ENCODE results near the gene PANX2.

PANX2 gene

DNA sequence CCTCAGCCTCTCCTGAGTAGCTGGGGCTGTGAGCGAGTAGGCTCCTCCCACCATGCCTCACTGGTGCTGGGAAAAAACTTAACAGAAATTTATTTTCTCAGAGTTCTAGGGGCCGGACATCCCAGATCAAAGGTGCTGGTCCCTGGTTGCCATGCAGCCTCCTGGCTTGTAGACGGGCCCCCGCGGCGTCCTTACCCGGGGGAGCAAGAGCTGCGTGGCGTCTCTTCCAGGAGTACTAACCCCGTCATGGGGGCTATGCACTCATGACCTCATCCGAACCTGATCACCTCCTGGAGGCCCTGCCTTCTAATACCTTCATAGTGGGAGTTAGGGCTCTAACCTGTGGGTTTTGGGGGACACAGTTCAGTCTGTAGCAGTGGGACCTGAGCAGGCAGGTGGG, 17.8 kb downstream of the PANX2 start:
- H2AK5ac ChIP-seq (ENCODE audit: low read length, severe bottlenecking), result no peak overlapping the region
- H4K91ac ChIP-seq (ENCODE audit: low read length), result no peak overlapping the region
- no peak overlapping the region for H2BK120ac ChIP-seq (ENCODE audit: low read depth, low read length)
- H3K4me3 ChIP-seq (ENCODE audit: insufficient read depth in 1 of 2, low read depth in 1 of 2, low read length in 2 of 2), result no peak overlapping the region
- 99% methylated on average over 11 of the region's 11 CpGs for WGBS
- H3K27me3 ChIP-seq (ENCODE audit: control insufficient read depth in 1 of 2, insufficient read depth in 1 of 2, low read length in 2 of 2), result no peaks in the 10 kb centered on the region
- H3K4me1 ChIP-seq (ENCODE audit: control insufficient read depth, insufficient read depth, low read depth, low read length), result peaks cover 62% of the 10 kb centered on the region
- no peak overlapping the region for H2AFZ ChIP-seq (ENCODE audit: low read depth, low read length)
- no peak overlapping the region for H4K8ac ChIP-seq (ENCODE audit: low read length)
- no peak overlapping the region for H3K27ac ChIP-seq (ENCODE audit: low read length, poor library complexity, severe bottlenecking)
- DNase-seq, result no peak
- H3K4ac ChIP-seq (ENCODE audit: low read depth in 1 of 2, low read length in 2 of 2), result no peak overlapping the region
- no peak overlapping the region for H2BK5ac ChIP-seq (ENCODE audit: low read depth, low read length, poor library complexity, severe bottlenecking)
- H3K18ac ChIP-seq (ENCODE audit: low read depth in 1 of 2, low read length in 2 of 2), result no peak overlapping the region
- no peak overlapping the region for H3K23ac ChIP-seq (ENCODE audit: low read length in 2 of 2)
- H3K79me1 ChIP-seq (replicated peaks; ENCODE audit: low read length, poor library complexity, severe bottlenecking), result peaks cover 25% of the 10 kb centered on the region
- H2BK15ac ChIP-seq (ENCODE audit: low read depth, poor library complexity, severe bottlenecking), result no peak overlapping the region
- H3K9ac ChIP-seq (ENCODE audit: low read length), result no peak overlapping the region
- no peak overlapping the region for H2BK12ac ChIP-seq (ENCODE audit: low read length in 2 of 2)
- peaks cover 4 to 27% of the 10 kb centered on the region in 2 experiments for H3K36me3 ChIP-seq (ENCODE audit: control insufficient read depth in 1 of 2, insufficient read depth in 2 of 2, low read depth in 1 of 2, low read length in 2 of 2)
- H3K9me3 ChIP-seq (ENCODE audit: control insufficient read depth, low read length), result no peaks in the 10 kb centered on the region
- no peak overlapping the region for H3K4me2 ChIP-seq (ENCODE audit: low read length, poor library complexity, severe bottlenecking)
- H3K14ac ChIP-seq (ENCODE audit: low read length in 2 of 2), result no peak overlapping the region

DNA sequence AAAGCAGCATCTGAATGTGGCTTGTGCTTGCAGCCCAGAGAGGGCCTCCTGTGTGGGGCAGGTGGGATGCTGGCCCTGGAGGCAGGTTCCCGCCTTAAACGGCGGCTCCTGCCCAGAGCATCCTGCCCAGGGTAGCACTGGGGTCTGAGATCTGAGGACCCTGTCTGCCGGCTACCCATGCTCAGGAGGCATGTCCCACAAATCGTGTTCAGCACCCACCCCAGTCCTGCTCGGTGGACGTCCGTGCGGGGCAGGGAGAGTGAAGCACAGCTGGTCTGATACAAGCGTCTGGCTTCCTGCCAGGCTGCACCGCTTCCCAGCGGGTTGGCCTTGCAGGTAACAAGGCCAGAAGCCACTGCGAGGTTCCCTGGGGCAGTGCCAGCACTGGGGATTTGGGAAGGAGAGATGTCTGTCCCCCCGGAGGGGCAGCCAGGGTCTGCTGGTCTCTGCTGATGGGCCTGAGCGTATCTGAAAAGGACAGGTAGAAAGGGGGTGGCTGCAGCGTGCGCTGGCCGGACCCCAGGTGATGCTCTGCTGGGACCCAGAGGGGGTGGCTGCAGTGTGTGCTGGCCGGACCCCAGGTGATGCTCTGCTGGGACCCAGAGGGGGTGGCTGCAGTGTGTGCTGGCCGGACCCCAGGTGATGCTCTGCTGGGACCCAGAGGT, 18.8 kb downstream of the PANX2 start:
- H3K4ac ChIP-seq (ENCODE audit: low read depth in 1 of 2, low read length in 2 of 2), result no peak overlapping the region
- H3K18ac ChIP-seq (ENCODE audit: low read depth in 1 of 2, low read length in 2 of 2), result peak overlapping the region in 1 of 2 experiments; percentile 97
- peaks cover 11 to 37% of the 10 kb centered on the region in 2 experiments for H3K36me3 ChIP-seq (ENCODE audit: control insufficient read depth in 1 of 2, insufficient read depth in 2 of 2, low read depth in 1 of 2, low read length in 2 of 2)
- H2AFZ ChIP-seq (ENCODE audit: low read depth, low read length), result no peak overlapping the region
- H3K27ac ChIP-seq (ENCODE audit: low read length, poor library complexity, severe bottlenecking), result no peak overlapping the region
- no peak overlapping the region for H3K4me2 ChIP-seq (ENCODE audit: low read length, poor library complexity, severe bottlenecking)
- H2BK120ac ChIP-seq (ENCODE audit: low read depth, low read length), result no peak overlapping the region
- peaks cover 59% of the 10 kb centered on the region for H3K4me1 ChIP-seq (ENCODE audit: control insufficient read depth, insufficient read depth, low read depth, low read length)
- H3K23ac ChIP-seq (ENCODE audit: low read length in 2 of 2), result no peak overlapping the region
- no peak overlapping the region for H3K9ac ChIP-seq (ENCODE audit: low read length)
- no peaks in the 10 kb centered on the region for H3K9me3 ChIP-seq (ENCODE audit: control insufficient read depth, low read length)
- no peaks in the 10 kb centered on the region for H3K27me3 ChIP-seq (ENCODE audit: control insufficient read depth in 1 of 2, insufficient read depth in 1 of 2, low read length in 2 of 2)
- WGBS, result 96% methylated on average over 19 of the region's 20 CpGs
- peak overlapping the region; percentile 19 for H4K91ac ChIP-seq (ENCODE audit: low read length)
- H2BK12ac ChIP-seq (ENCODE audit: low read length in 2 of 2), result no peak overlapping the region
- no peak overlapping the region for H2BK5ac ChIP-seq (ENCODE audit: low read depth, low read length, poor library complexity, severe bottlenecking)
- H2AK5ac ChIP-seq (ENCODE audit: low read length, severe bottlenecking), result no peak overlapping the region
- peaks cover 34% of the 10 kb centered on the region for H3K79me1 ChIP-seq (replicated peaks; ENCODE audit: low read length, poor library complexity, severe bottlenecking)
- H3K14ac ChIP-seq (ENCODE audit: low read length in 2 of 2), result no peak overlapping the region
- DNase-seq, result no peak
- no peak overlapping the region for H4K8ac ChIP-seq (ENCODE audit: low read length)
- H2BK15ac ChIP-seq (ENCODE audit: low read depth, poor library complexity, severe bottlenecking), result no peak overlapping the region
- H3K4me3 ChIP-seq (ENCODE audit: insufficient read depth in 1 of 2, low read depth in 1 of 2, low read length in 2 of 2), result no peak overlapping the region

DNA sequence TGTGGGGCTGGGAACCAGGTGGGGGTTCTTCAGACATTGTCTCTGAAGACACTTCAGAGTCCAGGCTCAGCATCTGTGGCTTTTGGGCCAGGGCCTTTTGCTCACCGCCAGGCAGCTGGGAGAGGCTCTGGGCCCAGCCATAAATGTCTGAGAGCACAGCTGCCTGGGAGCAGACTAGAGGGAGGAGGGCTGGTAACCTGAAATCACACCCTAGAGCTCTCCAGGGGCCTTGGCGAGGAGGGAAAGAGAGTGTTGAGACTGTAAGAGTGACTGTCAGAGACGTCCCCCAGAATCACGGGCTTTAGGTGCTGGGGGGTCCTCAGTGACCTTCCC, 19.3 kb downstream of the PANX2 start:
- DNase-seq, result no peak
- Histone ChIP-seq H3K9ac (ENCODE audit: low read length) (peak overlapping the region; percentile 78), H2AK5ac (ENCODE audit: low read length, severe bottlenecking) (no peak overlapping the region), H3K4me1 (ENCODE audit: control insufficient read depth, insufficient read depth, low read depth, low read length) (peaks cover 55% of the 10 kb centered on the region), H3K14ac (ENCODE audit: low read length in 2 of 2) (peak overlapping the region in 1 of 2 experiments; percentile 37), H3K27ac (ENCODE audit: low read length, poor library complexity, severe bottlenecking) (peak overlapping the region; percentile 90), H2AFZ (ENCODE audit: low read depth, low read length) (no peak overlapping the region), H2BK120ac (ENCODE audit: low read depth, low read length) (peak overlapping the region; percentile 80), H4K8ac (ENCODE audit: low read length) (peak overlapping the region; percentile 54), H3K9me3 (ENCODE audit: control insufficient read depth, low read length) (no peaks in the 10 kb centered on the region), H4K91ac (ENCODE audit: low read length) (peak overlapping the region; percentile 81), H3K23ac (ENCODE audit: low read length in 2 of 2) (no peak overlapping the region), H3K79me1 (replicated peaks; ENCODE audit: low read length, poor library complexity, severe bottlenecking) (peaks cover 37% of the 10 kb centered on the region), H2BK12ac (ENCODE audit: low read length in 2 of 2) (peak overlapping the region in 1 of 2 experiments; percentile 88), H3K4ac (ENCODE audit: low read depth in 1 of 2, low read length in 2 of 2) (peak overlapping the region; percentile 68 to 88), H3K4me2 (ENCODE audit: low read length, poor library complexity, severe bottlenecking) (peak overlapping the region; percentile 84), H2BK5ac (ENCODE audit: low read depth, low read length, poor library complexity, severe bottlenecking) (no peak overlapping the region), H3K18ac (ENCODE audit: low read depth in 1 of 2, low read length in 2 of 2) (peak overlapping the region; percentile 87 to 97), H3K27me3 (ENCODE audit: control insufficient read depth in 1 of 2, insufficient read depth in 1 of 2, low read length in 2 of 2) (no peaks in the 10 kb centered on the region), H3K36me3 (ENCODE audit: control insufficient read depth in 1 of 2, insufficient read depth in 2 of 2, low read depth in 1 of 2, low read length in 2 of 2) (peaks cover 16 to 42% of the 10 kb centered on the region in 2 experiments), H3K4me3 (ENCODE audit: insufficient read depth in 1 of 2, low read depth in 1 of 2, low read length in 2 of 2) (peak overlapping the region; percentile 41 to 76), H2BK15ac (ENCODE audit: low read depth, poor library complexity, severe bottlenecking) (no peak overlapping the region)
- WGBS, result 55% methylated on average over 4 of the region's 4 CpGs

DNA sequence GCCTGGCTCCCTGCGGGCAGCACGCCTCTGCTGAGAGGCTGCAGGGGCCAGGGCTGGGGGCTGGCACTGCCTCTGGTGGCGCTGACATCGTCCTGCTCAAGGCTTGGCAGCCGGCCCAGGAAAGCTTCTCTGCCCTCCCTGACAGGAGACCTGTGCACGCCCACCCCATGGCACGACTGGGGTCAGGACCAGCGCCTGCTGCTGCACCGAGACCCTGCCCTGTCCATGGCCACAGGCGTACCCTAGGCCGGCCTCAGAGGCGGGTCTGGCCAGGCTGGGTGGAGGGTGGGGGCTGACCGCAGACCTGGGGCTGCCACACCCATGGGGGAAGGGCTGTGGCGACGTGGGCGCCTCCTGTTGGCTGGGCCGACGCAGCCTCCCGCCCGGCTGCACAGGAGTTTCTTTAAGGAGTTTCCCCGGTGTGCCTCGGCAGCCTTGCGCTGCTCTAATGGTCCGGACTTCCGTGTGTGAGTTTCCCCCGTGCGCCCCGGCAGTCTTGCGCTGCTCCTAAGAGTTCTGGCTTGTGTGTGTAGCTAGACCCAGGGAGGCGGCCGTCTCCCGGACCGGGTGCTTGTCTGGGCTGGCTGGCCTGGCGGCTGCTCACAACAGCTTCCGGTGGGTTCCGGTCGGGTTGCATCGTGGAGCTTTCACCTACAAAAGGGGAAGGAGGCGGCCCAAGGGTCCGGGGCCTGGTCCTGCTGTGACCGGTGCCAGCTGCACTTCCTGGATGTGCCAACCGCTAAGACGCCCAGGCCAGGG, 19.8 kb downstream of the PANX2 start:
- peak overlapping the region; percentile 84 for H3K4me2 ChIP-seq (ENCODE audit: low read length, poor library complexity, severe bottlenecking)

More for the DNA sequence above, 19.8 kb downstream of the PANX2 start:
- Histone ChIP-seq H3K4me3 (ENCODE audit: insufficient read depth in 1 of 2, low read depth in 1 of 2, low read length in 2 of 2) (peak overlapping the region; percentile 55 to 76), H3K18ac (ENCODE audit: low read depth in 1 of 2, low read length in 2 of 2) (peak overlapping the region; percentile 87 to 97), H2BK15ac (ENCODE audit: low read depth, poor library complexity, severe bottlenecking) (no peak overlapping the region), H3K9ac (ENCODE audit: low read length) (peak overlapping the region; percentile 78), H3K79me1 (replicated peaks; ENCODE audit: low read length, poor library complexity, severe bottlenecking) (peaks cover 39% of the 10 kb centered on the region), H2BK120ac (ENCODE audit: low read depth, low read length) (peak overlapping the region; percentile 81), H3K4me1 (ENCODE audit: control insufficient read depth, insufficient read depth, low read depth, low read length) (peaks cover 51% of the 10 kb centered on the region), H4K8ac (ENCODE audit: low read length) (peak overlapping the region; percentile 54), H3K14ac (ENCODE audit: low read length in 2 of 2) (peak overlapping the region in 1 of 2 experiments; percentile 49), H3K4ac (ENCODE audit: low read depth in 1 of 2, low read length in 2 of 2) (peak overlapping the region; percentile 68 to 88), H4K91ac (ENCODE audit: low read length) (peak overlapping the region; percentile 95), H2BK12ac (ENCODE audit: low read length in 2 of 2) (peak overlapping the region; percentile 79 to 88), H3K36me3 (ENCODE audit: control insufficient read depth in 1 of 2, insufficient read depth in 2 of 2, low read depth in 1 of 2, low read length in 2 of 2) (peaks cover 18 to 46% of the 10 kb centered on the region in 2 experiments), H2BK5ac (ENCODE audit: low read depth, low read length, poor library complexity, severe bottlenecking) (no peak overlapping the region), H3K27me3 (ENCODE audit: control insufficient read depth in 1 of 2, insufficient read depth in 1 of 2, low read length in 2 of 2) (no peaks in the 10 kb centered on the region), H3K9me3 (ENCODE audit: control insufficient read depth, low read length) (no peaks in the 10 kb centered on the region), H3K23ac (ENCODE audit: low read length in 2 of 2) (peak overlapping the region in 1 of 2 experiments; percentile 73), H2AFZ (ENCODE audit: low read depth, low read length) (peak overlapping the region; percentile 29), H3K27ac (ENCODE audit: low read length, poor library complexity, severe bottlenecking) (peak overlapping the region; percentile 90), H2AK5ac (ENCODE audit: low read length, severe bottlenecking) (peak overlapping the region; percentile 15)
- peak; percentile 53 for DNase-seq
- WGBS, result 39% methylated on average over 36 of the region's 43 CpGs
